Thyroid gland (tissue), 4 donors: ENCODE measurements around the gene BPIFA1.

Source experiments
- CTCF ChIP-seq, 6 experiments: fragments of 200-600 bp in 3 of 6; fragments of 450-650 bp in 3 of 6; sonication (generic) in 3 of 6; IDR thresholded peaks; one replicate each; pipeline ENCODE4 v1.5.1; 2016 to 2019; ENCODE audit warnings: antibody characterized with exemption in 6 of 6, mild to moderate bottlenecking in 2 of 6, inconsistent platforms in 1 of 6, moderate library complexity in 1 of 6
- POLR2A ChIP-seq, 2 donors: fragments of 450-650 bp; IDR thresholded peaks; one replicate each; pipeline ENCODE4 v1.6.1; 2017; ENCODE audit warnings: antibody characterized with exemption in 2 of 2, mild to moderate bottlenecking in 2 of 2, moderate library complexity in 1 of 2

GRCh38 chr20:33232486-33233072 is 3.2 kb upstream of the BPIFA1 start:
- no peak for TF ChIP-seq POLR2A (IDR thresholded peaks at IDR 0.05)
- TF ChIP-seq CTCF (IDR thresholded peaks at IDR 0.05), result no peak
